Panc1 (cell line): ENCODE data around the gene GABRG3. TPM values are rescaled to one million over a fixed set of nuclear protein-coding genes. Genes with fewer than 3 reads are reported as not detected.

ENCODE experiments used
- ATAC-seq: fragments of 200-7000 bp; cut with Tn5 transposase; 2 replicates; pipeline ENCODE4 v1.9.1; 2020; ENCODE audit warnings: mild to moderate bottlenecking, moderate library complexity
- BruUV-seq: library from RNA; stranded (reverse); fragments of 400-500 nt; replicated peaks from 2 replicates; lab custom pipeline; 2021; lab: Mats Ljungman, UMichigan
- CTCF ChIA-PET: fragments of 300-600 bp; sonication (Branson Sonifier 250); formaldehyde crosslinking; loops from one replicate; lab custom pipeline; 2022; ENCODE audit warnings: antibody characterized with exemption; lab: Charles Lee
- POLR2A ChIA-PET: fragments of 300-600 bp; sonication (Branson Sonifier 250); formaldehyde crosslinking; loops from one replicate; lab custom pipeline; 2022; ENCODE audit warnings: antibody characterized with exemption; lab: Charles Lee
- DNase-seq: peaks from one replicate; pipeline ENCODE4 v3.0.0-alpha.2; 2010; ENCODE audit warnings: low read depth, low spot score
- H3K27ac ChIP-seq: 2 replicates; pipeline ENCODE4 v1.5.1; 2011; ENCODE audit warnings: mild to moderate bottlenecking, low read length, inconsistent platforms
- H3K27me3 ChIP-seq: fragments of 200-500 bp; sonication (Bioruptor generic); 2 replicates; pipeline ENCODE4 v1.6.0; 2014; ENCODE audit warnings: low read length, inconsistent platforms; ENCODE audit not compliant: control insufficient read depth, insufficient read depth
- H3K36me3 ChIP-seq: fragments of 200-500 bp; sonication (Bioruptor generic); 2 replicates; pipeline ENCODE4 v1.5.1; 2014; ENCODE audit warnings: inconsistent platforms, mild to moderate bottlenecking, low read length, moderate library complexity; ENCODE audit not compliant: control insufficient read depth, insufficient read depth
- H3K4me1 ChIP-seq: 2 replicates; pipeline ENCODE4 v1.5.1; 2011; ENCODE audit warnings: inconsistent platforms, mild to moderate bottlenecking, low read length, moderate library complexity; ENCODE audit not compliant: control insufficient read depth, insufficient read depth
- H3K4me3 ChIP-seq, 2 experiments: 2 replicates each; pipeline ENCODE4 v1.5.1; 2011 to 2012; ENCODE audit warnings: low read depth in 2 of 2, low read length in 2 of 2, mild to moderate bottlenecking in 2 of 2, inconsistent platforms in 1 of 2, moderate library complexity in 1 of 2
- H3K9me3 ChIP-seq: fragments of 200-500 bp; sonication (Bioruptor generic); 2 replicates; pipeline ENCODE4 v1.5.1; 2014; ENCODE audit warnings: low read depth, mild to moderate bottlenecking, inconsistent platforms, low read length, moderate library complexity; ENCODE audit not compliant: control insufficient read depth, insufficient read depth
- CTCF ChIP-seq: fragments of 450-650 bp; IDR thresholded peaks from 2 replicates; pipeline ENCODE4 v1.5.1; 2017; ENCODE audit warnings: mild to moderate bottlenecking
- POLR2AphosphoS5 ChIP-seq: IDR thresholded peaks from 2 replicates; pipeline ENCODE4 v1.6.1; 2012; ENCODE audit warnings: mild to moderate bottlenecking, low read depth, low read length, moderate library complexity
- REST ChIP-seq, 2 experiments: IDR thresholded peaks; 2 replicates each; pipeline ENCODE4 v1.6.1; 2011 to 2012; ENCODE audit warnings: low read depth in 2 of 2, control low read depth in 1 of 2, low read length in 1 of 2, mild to moderate bottlenecking in 1 of 2, moderate library complexity in 1 of 2; ENCODE audit not compliant: insufficient read depth in 1 of 2
- SIN3A ChIP-seq: IDR thresholded peaks from 2 replicates; pipeline ENCODE4 v1.6.1; 2012; ENCODE audit warnings: low read depth, mild to moderate bottlenecking, low read length, moderate library complexity, borderline replicate concordance; ENCODE audit not compliant: insufficient read depth
- TCF7L2 ChIP-seq: IDR thresholded peaks from 2 replicates; pipeline ENCODE4 v1.6.1; 2011; ENCODE audit warnings: mild to moderate bottlenecking, low read depth, low read length, inconsistent platforms
- in situ Hi-C: cut with HindIII; loops from 2 replicates; pipeline ENCODE4 v1.10.0; 2016; ENCODE audit warnings: low sequenced_read_pairs, low pct_unique_long_range_greater_than_20kb
- intact Hi-C: fragments of 100-400 bp; cut with micrococcal nuclease; formaldehyde crosslinking; loops from one replicate; pipeline ENCODE4 v1.10.0; 2022; ENCODE audit not compliant: unreplicated experiment
- total RNA-seq: library from RNA; stranded (reverse); gene quantifications from one replicate; pipeline ENCODE4 v1.2.1, GENCODE V29; 2021; ENCODE audit not compliant: unreplicated experiment

GABRG3 gene
- total RNA-seq, 1 experiment from 2014 or later: not detected

- H3K4me1 ChIP-seq: no peaks in the 10 kb centered on the region
- H3K27ac ChIP-seq: no peak overlapping the region
- no peaks in the 10 kb centered on the region for H3K27me3 ChIP-seq
- ATAC-seq: no peak
- ChIA-PET POLR2A (no interaction called here), CTCF (no interaction called here)
- no peak for DNase-seq
- intact Hi-C loops (no loop called here), in situ Hi-C loops (no loop called here)
- no peaks in the 10 kb centered on the region for H3K9me3 ChIP-seq
- BruUV-seq: no TSS peak
- TF ChIP-seq CTCF (no peak), REST (IDR thresholded peaks at IDR 0.05; ENCODE audit: insufficient read depth in 1 of 2, low read depth in 2 of 2, low read length in 1 of 2) (no peak), TCF7L2 (no peak), SIN3A (no peak), POLR2AphosphoS5 (no peak)
- no peak overlapping the region for H3K4me3 ChIP-seq
- H3K36me3 ChIP-seq: no peaks in the 10 kb centered on the region
Measured at GRCh38 chr15:27081676-27082418, 110.9 kb downstream of the GABRG3 start.

- ATAC-seq (no peak), DNase-seq (no peak)
- no peak overlapping the region for H3K27ac ChIP-seq
- in situ Hi-C loops (no loop called here), intact Hi-C loops (no loop called here)
- H3K36me3 ChIP-seq: no peaks in the 10 kb centered on the region
- H3K27me3 ChIP-seq: no peaks in the 10 kb centered on the region
- no peaks in the 10 kb centered on the region for H3K4me1 ChIP-seq
- H3K9me3 ChIP-seq: no peaks in the 10 kb centered on the region
- ChIA-PET CTCF (no interaction called here), POLR2A (no interaction called here)
- no TSS peak for BruUV-seq
- TF ChIP-seq POLR2AphosphoS5: no peak
- no peak for TF ChIP-seq REST (IDR thresholded peaks at IDR 0.05; ENCODE audit: insufficient read depth in 1 of 2, low read depth in 2 of 2, low read length in 1 of 2)
- no peak for TF ChIP-seq TCF7L2
- TF ChIP-seq SIN3A: no peak
- TF ChIP-seq CTCF: no peak
- H3K4me3 ChIP-seq: no peak overlapping the region
Measured at GRCh38 chr15:27082526-27082925, 111.5 kb downstream of the GABRG3 start.
